K562 (cell line): Measurements from ENCODE around the gene FAM24A. TPM values are rescaled to one million over a fixed set of nuclear protein-coding genes. Genes with fewer than 3 reads are reported as not detected.

Source experiments
- CBX2 ChIP-seq: fragments of 200-600 bp; sonication (generic); IDR thresholded peaks from one replicate; pipeline ENCODE4 v1.6.1; 2012; ENCODE audit warnings: mild to moderate bottlenecking, low read length, inconsistent platforms; ENCODE audit not compliant: insufficient read depth, poor library complexity, severe bottlenecking
- GTF2F1 ChIP-seq: IDR thresholded peaks from 2 replicates; pipeline ENCODE4 v1.6.1; 2011; ENCODE audit warnings: low read depth, low read length, improper control_type of control experiment
- HES1 ChIP-seq: fragments of 450-650 bp; IDR thresholded peaks from 2 replicates; pipeline ENCODE4 v1.6.1; 2016; ENCODE audit warnings: low read depth, mild to moderate bottlenecking, moderate library complexity
- IRF9 ChIP-seq: fragments of 450-650 bp; IDR thresholded peaks from 2 replicates; pipeline ENCODE4 v1.6.1; 2016; ENCODE audit warnings: missing biosample characterization, missing genetic modification characterization
- SAP30 ChIP-seq: fragments of 200-600 bp; sonication (generic); IDR thresholded peaks from 2 replicates; pipeline ENCODE4 v1.6.1; 2012; ENCODE audit warnings: borderline replicate concordance, low read depth, mild to moderate bottlenecking, moderate library complexity, low read length, control low read depth, inconsistent platforms; ENCODE audit not compliant: insufficient read depth, poor library complexity, severe bottlenecking
- ZNF318 ChIP-seq, 2 experiments: fragments of 450-650 bp; IDR thresholded peaks; 2 replicates each; pipeline ENCODE4 v1.6.1; 2016; ENCODE audit warnings: mild to moderate bottlenecking in 2 of 2, borderline replicate concordance in 1 of 2, low read depth in 1 of 2, moderate library complexity in 1 of 2
- ZNF444 ChIP-seq: fragments of 250-450 bp; sonication (Bioruptor Pico); IDR thresholded peaks from 2 replicates; pipeline ENCODE4 v1.4.0; 2020; ENCODE audit warnings: mild to moderate bottlenecking, moderate library complexity
- polyA plus RNA-seq, 8 experiments: library from polyadenylated mRNA; depleted of rRNA in 4 of 8; stranded (reverse) in 5 of 8; unstranded in 3 of 8; fragments of >200 nt; fragmentation: Nextera tagmentation in 2 of 8; fragmentation: Illumina TruSeq in 1 of 8; extraction: Ambion mirVana in 2 of 8; extraction: Trizol in 1 of 8; gene quantifications; 2 replicates each; pipeline versions ENCODE4 v1.2.1 to v1.2.3, GENCODE V29; 2011 to 2014; ENCODE audit warnings: inconsistent platforms in 1 of 8, missing spikeins in 1 of 8
- total RNA-seq, 7 experiments: library from RNA; depleted of rRNA in 6 of 7; stranded (reverse); fragments of >200 nt in 6 of 7; fragmentation: Illumina TruSeq in 2 of 7; extraction: Trizol in 2 of 7; gene quantifications; 2 replicates each; pipeline versions ENCODE4 v1.2.1 to v1.2.3, GENCODE V29; 2011 to 2021; ENCODE audit warnings: low replicate concordance in 1 of 7
- TF ChIP-seq, protein P1 (sequence below): fragments of 450-650 bp; IDR thresholded peaks from 2 replicates; pipeline ENCODE4 v1.6.1; 2014; ENCODE audit warnings: low read depth, mild to moderate bottlenecking, moderate library complexity, borderline replicate concordance
- TF ChIP-seq, protein P2 (sequence below): fragments of 450-650 bp; formaldehyde crosslinking; IDR thresholded peaks from 2 replicates; pipeline ENCODE4 v1.4.0; 2020; ENCODE audit warnings: mild to moderate bottlenecking, moderate library complexity

Gene FAM24A
- total and polyA plus RNA-seq, 9 of the 15 experiments (the other 6 are each of a cell fraction or from before 2014, with no cell fraction given), result not detected

- TF ChIP-seq CBX2 (no peak), ZNF318 (IDR thresholded peaks at IDR 0.05; ENCODE audit: borderline replicate concordance in 1 of 2, low read depth in 1 of 2) (no peak), SAP30 (no peak), GTF2F1 (no peak; the same call in 1 of the 2 replicates), ZNF444 (CRISPR knock-in tag) (no peak), IRF9 (tag) (no peak), HES1 (no peak)
- TF ChIP-seq, protein P1, sequence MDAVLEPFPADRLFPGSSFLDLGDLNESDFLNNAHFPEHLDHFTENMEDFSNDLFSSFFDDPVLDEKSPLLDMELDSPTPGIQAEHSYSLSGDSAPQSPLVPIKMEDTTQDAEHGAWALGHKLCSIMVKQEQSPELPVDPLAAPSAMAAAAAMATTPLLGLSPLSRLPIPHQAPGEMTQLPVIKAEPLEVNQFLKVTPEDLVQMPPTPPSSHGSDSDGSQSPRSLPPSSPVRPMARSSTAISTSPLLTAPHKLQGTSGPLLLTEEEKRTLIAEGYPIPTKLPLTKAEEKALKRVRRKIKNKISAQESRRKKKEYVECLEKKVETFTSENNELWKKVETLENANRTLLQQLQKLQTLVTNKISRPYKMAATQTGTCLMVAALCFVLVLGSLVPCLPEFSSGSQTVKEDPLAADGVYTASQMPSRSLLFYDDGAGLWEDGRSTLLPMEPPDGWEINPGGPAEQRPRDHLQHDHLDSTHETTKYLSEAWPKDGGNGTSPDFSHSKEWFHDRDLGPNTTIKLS, result peak; percentile 85; the same call in 1 of the 2 replicates
- TF ChIP-seq, protein P2, sequence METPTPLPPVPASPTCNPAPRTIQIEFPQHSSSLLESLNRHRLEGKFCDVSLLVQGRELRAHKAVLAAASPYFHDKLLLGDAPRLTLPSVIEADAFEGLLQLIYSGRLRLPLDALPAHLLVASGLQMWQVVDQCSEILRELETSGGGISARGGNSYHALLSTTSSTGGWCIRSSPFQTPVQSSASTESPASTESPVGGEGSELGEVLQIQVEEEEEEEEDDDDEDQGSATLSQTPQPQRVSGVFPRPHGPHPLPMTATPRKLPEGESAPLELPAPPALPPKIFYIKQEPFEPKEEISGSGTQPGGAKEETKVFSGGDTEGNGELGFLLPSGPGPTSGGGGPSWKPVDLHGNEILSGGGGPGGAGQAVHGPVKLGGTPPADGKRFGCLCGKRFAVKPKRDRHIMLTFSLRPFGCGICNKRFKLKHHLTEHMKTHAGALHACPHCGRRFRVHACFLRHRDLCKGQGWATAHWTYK, result no peak
Observed at GRCh38 chr10:122953902-122954730, 43.7 kb downstream of the FAM24A start, which contains the start of gene C10orf88 (continued).
